Vagina (tissue), 2 donors: ENCODE results near the gene PSAP. TPM values are rescaled to one million over a fixed set of nuclear protein-coding genes. Genes with fewer than 3 reads are reported as not detected.

Experiments used
- DNase-seq, 2 donors: peaks; one replicate each; pipeline ENCODE4 v3.0.0-alpha.2; 2017; ENCODE audit errors: extremely low spot score in 2 of 2
- H3K27ac ChIP-seq: fragments of 200-600 bp; sonication (generic); one replicate; pipeline ENCODE4 v1.5.1; 2019
- H3K27me3 ChIP-seq: fragments of 200-600 bp; sonication (generic); one replicate; pipeline ENCODE4 v1.5.1; 2019
- H3K36me3 ChIP-seq, 2 donors: fragments of 200-600 bp; sonication (generic); one replicate each; pipeline ENCODE4 v1.5.1; 2017 to 2019
- H3K4me1 ChIP-seq: fragments of 200-600 bp; sonication (generic); one replicate; pipeline ENCODE4 v1.5.1; 2019
- H3K4me3 ChIP-seq, 2 donors: fragments of 200-600 bp; sonication (generic); 1 replicate in 1 of 2; 2 replicates in 1 of 2; pipeline ENCODE4 v1.5.1; 2016 to 2019
- H3K9me3 ChIP-seq: fragments of 200-600 bp; sonication (generic); one replicate; pipeline ENCODE4 v1.5.1; 2019
- CTCF ChIP-seq, 3 experiments: fragments of 450-650 bp in 2 of 3; fragments of 200-600 bp in 1 of 3; sonication (generic) in 1 of 3; IDR thresholded peaks; one replicate each; pipeline ENCODE4 v1.5.1; 2017 to 2019; ENCODE audit warnings: antibody characterized with exemption in 3 of 3, mild to moderate bottlenecking in 2 of 3, moderate library complexity in 2 of 3
- POLR2A ChIP-seq, 2 donors: fragments of 450-650 bp; IDR thresholded peaks; one replicate each; pipeline ENCODE4 v1.6.1; 2017; ENCODE audit warnings: antibody characterized with exemption in 2 of 2, mild to moderate bottlenecking in 2 of 2, moderate library complexity in 2 of 2
- POLR2AphosphoS5 ChIP-seq, 2 donors: sonication (generic); formaldehyde crosslinking; IDR thresholded peaks; one replicate each; pipeline ENCODE4 v1.9.0; 2017; ENCODE audit warnings: antibody characterized with exemption in 2 of 2, mild to moderate bottlenecking in 2 of 2, low read depth in 1 of 2; ENCODE audit not compliant: insufficient read depth in 1 of 2
- intact Hi-C: fragments of 100-400 bp; cut with DNase I; formaldehyde crosslinking; loops from one replicate; pipeline ENCODE4 v1.15.1; 2023
- total RNA-seq: library from RNA; depleted of rRNA; stranded (reverse); fragments of >200 nt; gene quantifications from one replicate; pipeline ENCODE4 v1.2.3, GENCODE V29; 2016

Gene PSAP
- total RNA-seq, 1 donor from 2014 or later: 680 TPM

GRCh38 chr10:71893258-71893815 is 42.3 kb upstream of the PSAP start:
- intact Hi-C loops: loop anchor here (10.0 kb wide), 1 partner anchor 79 kb away; no protein-coding TSS in a partner anchor
- H3K4me1 ChIP-seq: peaks cover 35% of the 10 kb centered on the region
- no peak for TF ChIP-seq POLR2AphosphoS5 (IDR thresholded peaks at IDR 0.05; ENCODE audit: insufficient read depth in 1 of 2, low read depth in 1 of 2)
- TF ChIP-seq CTCF (IDR thresholded peaks at IDR 0.05): no peak
- TF ChIP-seq POLR2A (IDR thresholded peaks at IDR 0.05): no peak

GRCh38 chr10:71891437-71891836 is 40.4 kb upstream of the PSAP start:
- intact Hi-C loops: loop anchor here (10.0 kb wide), 1 partner anchor 77 kb away; no protein-coding TSS in a partner anchor
- Histone ChIP-seq H3K27me3 (no peaks in the 10 kb centered on the region), H3K27ac (peak overlapping the region; percentile 85), H3K36me3 (no peaks in the 10 kb centered on the region), H3K4me3 (no peak overlapping the region), H3K4me1 (peaks cover 44% of the 10 kb centered on the region), H3K9me3 (no peaks in the 10 kb centered on the region)
- DNase-seq: no peak
- TF ChIP-seq CTCF (IDR thresholded peaks at IDR 0.05) (no peak), POLR2AphosphoS5 (IDR thresholded peaks at IDR 0.05; ENCODE audit: insufficient read depth in 1 of 2, low read depth in 1 of 2) (no peak), POLR2A (IDR thresholded peaks at IDR 0.05) (no peak)

More at GRCh38 chr10:71893258-71893815, 42.3 kb upstream of the PSAP start:
- no peaks in the 10 kb centered on the region for H3K9me3 ChIP-seq
- no peak for DNase-seq
- H3K36me3 ChIP-seq: no peaks in the 10 kb centered on the region
- H3K4me3 ChIP-seq: no peak overlapping the region
- H3K27ac ChIP-seq: peak overlapping the region; percentile 85
- no peaks in the 10 kb centered on the region for H3K27me3 ChIP-seq

GRCh38 chr10:71889388-71889987 is 38.4 kb upstream of the PSAP start:
- no peaks in the 10 kb centered on the region for H3K9me3 ChIP-seq
- intact Hi-C loops: loop anchor here (5.0 kb wide), 1 partner anchor 52 kb away; no protein-coding TSS in a partner anchor
- no peaks in the 10 kb centered on the region for H3K36me3 ChIP-seq
- TF ChIP-seq POLR2AphosphoS5 (IDR thresholded peaks at IDR 0.05; ENCODE audit: insufficient read depth in 1 of 2, low read depth in 1 of 2): no peak
- TF ChIP-seq CTCF (IDR thresholded peaks at IDR 0.05): no peak
- TF ChIP-seq POLR2A (IDR thresholded peaks at IDR 0.05): no peak
- H3K27ac ChIP-seq: peak overlapping the region; percentile 85
- peak overlapping the region; percentile 50 to 51 for H3K4me3 ChIP-seq
- no peak for DNase-seq
- no peaks in the 10 kb centered on the region for H3K27me3 ChIP-seq
- peaks cover 44% of the 10 kb centered on the region for H3K4me1 ChIP-seq

GRCh38 chr10:71888623-71889387 is 37.8 kb upstream of the PSAP start:
- H3K27ac ChIP-seq: peak overlapping the region; percentile 85
- H3K4me1 ChIP-seq: peaks cover 44% of the 10 kb centered on the region
- DNase-seq: no peak
- TF ChIP-seq POLR2AphosphoS5 (IDR thresholded peaks at IDR 0.05; ENCODE audit: insufficient read depth in 1 of 2, low read depth in 1 of 2) (peak; percentile 77 to 98), POLR2A (IDR thresholded peaks at IDR 0.05) (peak in 1 of 2 donors; percentile 35), CTCF (IDR thresholded peaks at IDR 0.05) (no peak)
- intact Hi-C loops: loop anchor here (5.0 kb wide), 1 partner anchor 52 kb away; no protein-coding TSS in a partner anchor
- H3K9me3 ChIP-seq: no peaks in the 10 kb centered on the region
- no peaks in the 10 kb centered on the region for H3K36me3 ChIP-seq
- no peaks in the 10 kb centered on the region for H3K27me3 ChIP-seq
- peak overlapping the region; percentile 50 to 51 for H3K4me3 ChIP-seq
